KBM-7 (cell line): ENCODE measurements around the gene SH3RF3.

Experiments
- DNase-seq: peaks from one replicate; pipeline ENCODE4 v3.0.0-alpha.2; 2015
- in situ Hi-C: fragments of 300-500 bp; cut with MboI; formaldehyde crosslinking; loops from 2 replicates; pipeline ENCODE4 v1.14.3; 2020; ENCODE audit warnings: low sequenced_read_pairs, low pct_unique_long_range_greater_than_20kb, mixed read lengths

The SH3RF3 gene

DNA sequence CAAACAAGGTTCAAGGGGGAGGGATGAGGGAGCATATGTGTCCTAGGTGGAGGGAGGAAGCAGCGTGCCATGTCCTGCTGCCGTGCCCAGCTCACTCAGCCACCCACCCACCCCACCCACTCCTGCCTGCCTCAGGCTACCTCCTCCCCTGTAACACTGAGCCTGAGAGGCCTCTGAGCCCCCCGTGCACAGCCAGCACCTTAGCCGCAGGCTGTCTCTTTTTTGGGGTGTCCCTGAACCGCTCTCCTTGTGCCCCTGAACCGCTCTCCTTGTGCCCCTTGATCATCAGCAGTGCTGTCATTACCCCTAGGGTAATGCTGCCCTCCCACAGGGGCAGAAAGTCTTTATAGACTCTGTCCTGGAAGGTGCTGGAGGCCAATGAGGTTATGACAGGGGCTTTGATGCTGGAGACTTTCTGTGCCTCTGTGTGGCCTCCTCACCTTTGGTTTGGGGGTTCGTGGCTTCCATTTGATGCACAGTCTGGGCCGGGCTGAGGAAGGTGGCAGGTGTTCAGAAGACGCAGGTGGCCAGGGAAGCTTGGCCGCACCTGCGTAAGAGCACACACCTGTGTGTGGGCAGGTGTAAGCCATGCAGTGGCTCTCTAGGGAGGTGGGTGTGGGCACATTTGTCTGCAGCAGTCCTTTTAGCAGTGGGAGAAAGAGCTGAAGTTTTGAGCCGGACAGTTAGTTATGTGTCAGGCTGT lies 344.8 kb downstream of the SH3RF3 start:
- in situ Hi-C loops = no loop called here
- no peak for DNase-seq

- in situ Hi-C loops = no loop called here
Measured at GRCh38 chr2:109474319-109474825, 345.4 kb downstream of the SH3RF3 start.

GRCh38 chr2:109475531-109476210 lies 346.7 kb downstream of the SH3RF3 start:
- no peak for DNase-seq
- in situ Hi-C loops = no loop called here

More at GRCh38 chr2:109474319-109474825, 345.4 kb downstream of the SH3RF3 start:
- no peak for DNase-seq

DNA sequence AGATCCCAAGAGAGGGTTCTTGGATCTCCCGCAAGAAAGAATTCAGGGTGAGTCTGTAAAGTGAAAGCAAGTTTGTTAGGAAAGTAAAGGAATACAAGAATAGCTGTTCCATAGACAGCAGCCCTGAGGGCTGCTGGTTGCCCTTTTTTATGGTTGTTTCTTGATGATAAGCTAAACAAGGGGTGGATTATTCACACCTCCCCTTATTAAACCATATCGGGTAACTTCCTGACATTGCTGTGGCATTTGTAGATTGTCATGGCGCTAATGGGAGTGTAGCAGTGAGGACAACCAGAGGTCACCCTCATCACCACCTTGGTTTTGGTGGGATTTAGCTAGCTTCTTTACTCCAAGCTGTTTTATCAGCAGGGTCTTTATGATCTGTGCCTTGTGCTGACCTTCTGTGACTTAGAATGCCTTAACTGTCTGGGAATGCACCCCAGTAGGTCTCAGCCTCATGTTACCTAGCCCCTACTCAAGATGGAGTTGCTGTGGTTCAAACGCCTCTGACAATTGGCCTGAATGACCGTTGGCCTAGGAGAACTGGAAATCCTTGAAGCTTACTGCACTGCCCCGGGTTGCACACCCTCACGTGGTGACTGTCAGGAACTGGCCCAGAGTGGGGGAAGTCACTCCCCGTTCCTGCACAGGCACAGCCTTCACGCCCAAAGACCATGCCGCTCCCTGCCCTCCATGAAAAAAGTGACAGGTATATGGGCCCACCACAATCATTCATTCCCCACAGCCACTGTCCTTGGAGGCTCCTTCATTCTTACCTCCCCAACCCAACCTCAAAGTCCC lies 347.8 kb downstream of the SH3RF3 start:
- no peak for DNase-seq
- in situ Hi-C loops = no loop called here

GRCh38 chr2:109478906-109479493 lies 350.0 kb downstream of the SH3RF3 start:
- in situ Hi-C loops = no loop called here
- no peak for DNase-seq

DNA sequence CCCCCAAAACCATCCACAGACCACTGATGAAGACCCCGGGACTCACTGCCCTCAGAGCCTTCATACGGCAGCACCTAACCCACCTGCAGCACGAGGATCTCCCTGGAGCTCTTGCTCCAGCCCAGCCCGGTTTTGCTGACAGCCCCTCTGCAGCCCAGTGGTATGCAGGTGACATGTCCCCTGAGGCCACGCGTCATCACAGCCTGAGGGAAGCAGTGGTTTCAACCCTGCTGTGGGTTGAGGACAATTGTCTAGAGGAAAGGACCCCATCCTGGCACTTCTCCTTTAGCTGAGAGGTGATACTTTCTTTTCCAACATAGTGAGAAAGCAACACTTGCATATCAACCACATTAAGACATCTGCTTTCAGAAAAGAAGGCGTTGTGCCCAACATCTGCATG lies 350.8 kb downstream of the SH3RF3 start:
- DNase-seq = no peak
- in situ Hi-C loops = no loop called here

- no peak for DNase-seq
- in situ Hi-C loops = no loop called here
Measured at GRCh38 chr2:109480486-109481195, 351.6 kb downstream of the SH3RF3 start.

- no peak for DNase-seq
- in situ Hi-C loops = no loop called here
Measured at GRCh38 chr2:109481196-109481555, 352.2 kb downstream of the SH3RF3 start.

DNA sequence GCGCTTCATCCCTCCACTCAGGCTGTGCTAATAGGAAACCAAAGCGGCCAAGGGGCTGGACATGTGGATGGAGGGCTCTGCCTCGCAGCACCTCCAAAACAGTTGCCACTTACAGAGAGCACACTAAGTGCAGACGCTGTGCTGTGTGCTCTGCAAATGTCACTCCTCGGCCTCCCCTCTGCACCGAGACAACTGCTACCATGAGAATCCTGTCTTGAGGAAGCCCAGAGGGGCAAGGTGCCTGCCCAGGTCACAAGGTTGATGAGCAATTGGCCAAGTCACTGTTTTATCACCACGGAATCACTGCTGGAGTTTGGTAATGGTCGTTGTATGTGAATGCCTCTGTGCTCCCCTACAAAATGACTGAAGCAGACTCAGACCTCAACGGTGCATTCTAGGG lies 352.6 kb downstream of the SH3RF3 start:
- DNase-seq = no peak
- in situ Hi-C loops = no loop called here

- DNase-seq = no peak
- in situ Hi-C loops = no loop called here
Measured at GRCh38 chr2:109482361-109482861, 353.4 kb downstream of the SH3RF3 start.

- in situ Hi-C loops = no loop called here
- DNase-seq = no peak
Measured at GRCh38 chr2:109486711-109487535, 357.9 kb downstream of the SH3RF3 start.

DNA sequence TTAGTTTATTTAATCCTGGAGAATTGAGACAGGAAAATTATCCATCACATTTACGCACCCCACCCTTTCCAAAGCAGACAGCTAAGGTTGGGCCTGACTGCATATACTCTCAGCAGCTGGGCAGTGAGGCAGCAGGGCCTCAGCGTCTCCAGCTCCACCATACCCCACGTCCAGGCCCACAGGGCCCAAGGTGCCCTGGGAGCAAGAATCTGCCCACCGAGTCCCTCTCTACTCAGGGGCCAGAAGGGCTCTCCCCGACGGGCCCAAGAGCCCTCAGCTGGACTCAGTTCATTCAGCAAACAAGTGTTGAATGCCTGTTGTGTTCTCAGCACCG lies 358.5 kb downstream of the SH3RF3 start:
- no peak for DNase-seq
- in situ Hi-C loops = no loop called here

GRCh38 chr2:109487871-109488655 lies 359.1 kb downstream of the SH3RF3 start:
- in situ Hi-C loops = no loop called here
- no peak for DNase-seq

GRCh38 chr2:109489296-109489695 lies 360.3 kb downstream of the SH3RF3 start:
- in situ Hi-C loops = no loop called here
- DNase-seq = no peak

- no peak for DNase-seq
Measured at GRCh38 chr2:109493176-109493935, 364.4 kb downstream of the SH3RF3 start.

DNA sequence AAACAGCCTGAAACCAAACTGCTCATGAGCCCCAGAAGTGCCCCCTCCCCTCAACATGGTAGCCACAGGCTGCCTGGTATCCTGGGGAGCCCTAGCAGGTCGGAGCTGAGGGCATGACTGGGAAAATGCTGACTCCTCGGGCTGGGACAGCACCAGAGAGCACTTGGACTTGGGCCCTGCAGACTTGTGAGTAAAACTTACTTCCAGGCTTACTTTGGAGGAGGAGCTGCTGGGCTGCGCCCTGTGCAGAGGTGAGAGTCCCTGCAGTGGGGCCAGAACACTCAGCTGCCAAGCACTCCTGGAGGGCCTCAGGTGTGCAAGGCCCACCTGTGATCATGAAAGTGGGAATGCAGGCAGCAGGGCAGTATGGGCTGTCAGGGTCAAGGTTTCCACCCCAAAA lies 365.3 kb downstream of the SH3RF3 start:
- no peak for DNase-seq
- in situ Hi-C loops = no loop called here

More at GRCh38 chr2:109493176-109493935, 364.4 kb downstream of the SH3RF3 start:
- in situ Hi-C loops = no loop called here

GRCh38 chr2:109497463-109497862 lies 368.5 kb downstream of the SH3RF3 start:
- in situ Hi-C loops = no loop called here
- no peak for DNase-seq
